ENCODE data around the gene PLXNA3. TPM values are rescaled to one million over a fixed set of nuclear protein-coding genes. Genes with fewer than 3 reads are reported as not detected.

PLXNA3 gene
- total RNA-seq, 1 donor from 2014 or later: 49.0 TPM

GRCh38 chrX:154512879-154513553 is 54.9 kb downstream of the PLXNA3 start:
- no peak overlapping the region for H3K27ac ChIP-seq
- no peak for DNase-seq
- H3K4me1 ChIP-seq: no peaks in the 10 kb centered on the region
- intact Hi-C loops (cut with DNase I): no loop called here
- no peak for ATAC-seq
- H3K27me3 ChIP-seq: no peaks in the 10 kb centered on the region
- no peak overlapping the region for H3K4me3 ChIP-seq
- no peak for TF ChIP-seq CTCF (IDR thresholded peaks at IDR 0.05)
- no peaks in the 10 kb centered on the region for H3K9me3 ChIP-seq
- H3K36me3 ChIP-seq: no peaks in the 10 kb centered on the region

GRCh38 chrX:154513716-154514115 is 55.6 kb downstream of the PLXNA3 start:
- ATAC-seq (no peak), DNase-seq (no peak)
- TF ChIP-seq CTCF (IDR thresholded peaks at IDR 0.05): no peak
- H3K4me1 ChIP-seq: no peaks in the 10 kb centered on the region
- no peak overlapping the region for H3K4me3 ChIP-seq
- no peaks in the 10 kb centered on the region for H3K9me3 ChIP-seq
- no peaks in the 10 kb centered on the region for H3K27me3 ChIP-seq
- no peak overlapping the region for H3K27ac ChIP-seq
- H3K36me3 ChIP-seq: no peaks in the 10 kb centered on the region
- intact Hi-C loops (cut with DNase I): no loop called here

GRCh38 chrX:154515090-154515965 is 57.2 kb downstream of the PLXNA3 start:
- peak; percentile 67 for DNase-seq
- Histone ChIP-seq H3K4me1 (no peaks in the 10 kb centered on the region), H3K9me3 (no peaks in the 10 kb centered on the region), H3K4me3 (peak overlapping the region; percentile 64), H3K27ac (peak overlapping the region; percentile 94), H3K36me3 (no peaks in the 10 kb centered on the region), H3K27me3 (no peaks in the 10 kb centered on the region)
- ATAC-seq: peak; percentile 0
- TF ChIP-seq CTCF (IDR thresholded peaks at IDR 0.05): no peak
- intact Hi-C loops (cut with DNase I): no loop called here

- Histone ChIP-seq H3K4me3 (peak within 1 kb of the TSS; percentile 64), H3K27ac (peak within 1 kb of the TSS; percentile 94), H3K4me1 (no peaks in the 10 kb centered on the region), H3K9me3 (no peaks in the 10 kb centered on the region), H3K27me3 (no peaks in the 10 kb centered on the region), H3K36me3 (no peaks in the 10 kb centered on the region)
- peak; percentile 98 for ATAC-seq
- peak; percentile 96 for DNase-seq
- TF ChIP-seq CTCF (IDR thresholded peaks at IDR 0.05): no peak
- intact Hi-C loops (cut with DNase I): no loop called here
These were observed 58.0 kb downstream of the PLXNA3 start, which contains the start of gene FAM3A for GRCh38 chrX:154515966-154516655. Gene FAM3A, minus strand, starts transcription at chrX:154516232. Its CDS starts 460 bp downstream, at chrX:154515772.

GRCh38 chrX:154516656-154517100 is 58.6 kb downstream of the PLXNA3 start:
- Histone ChIP-seq H3K36me3 (no peaks in the 10 kb centered on the region), H3K9me3 (no peaks in the 10 kb centered on the region), H3K4me1 (no peaks in the 10 kb centered on the region), H3K27ac (peak overlapping the region; percentile 94), H3K27me3 (no peaks in the 10 kb centered on the region), H3K4me3 (peak overlapping the region; percentile 45)
- ATAC-seq (peak; percentile 5), DNase-seq (no peak)
- intact Hi-C loops (cut with DNase I): no loop called here
- TF ChIP-seq CTCF (IDR thresholded peaks at IDR 0.05): no peak
